Vagina (tissue), 2 donors: ENCODE results near the gene RNF31.

Experiments used
- CTCF ChIP-seq, 3 experiments: fragments of 450-650 bp in 2 of 3; fragments of 200-600 bp in 1 of 3; sonication (generic) in 1 of 3; IDR thresholded peaks; one replicate each; pipeline ENCODE4 v1.5.1; 2017 to 2019; ENCODE audit warnings: antibody characterized with exemption in 3 of 3, mild to moderate bottlenecking in 2 of 3, moderate library complexity in 2 of 3
- POLR2A ChIP-seq, 2 donors: fragments of 450-650 bp; IDR thresholded peaks; one replicate each; pipeline ENCODE4 v1.6.1; 2017; ENCODE audit warnings: antibody characterized with exemption in 2 of 2, mild to moderate bottlenecking in 2 of 2, moderate library complexity in 2 of 2
- POLR2AphosphoS5 ChIP-seq, 2 donors: sonication (generic); formaldehyde crosslinking; IDR thresholded peaks; one replicate each; pipeline ENCODE4 v1.9.0; 2017; ENCODE audit warnings: antibody characterized with exemption in 2 of 2, mild to moderate bottlenecking in 2 of 2, low read depth in 1 of 2; ENCODE audit not compliant: insufficient read depth in 1 of 2

GRCh38 chr14:24187539-24187915 lies 40.2 kb downstream of the RNF31 start:
- TF ChIP-seq CTCF (IDR thresholded peaks at IDR 0.05): no peak
- TF ChIP-seq POLR2A (IDR thresholded peaks at IDR 0.05): no peak
- no peak for TF ChIP-seq POLR2AphosphoS5 (IDR thresholded peaks at IDR 0.05; ENCODE audit: insufficient read depth in 1 of 2, low read depth in 1 of 2)
